AG10803 (cell line): ENCODE results near the gene GNAS.

Source experiments
- DNase-seq: peaks from one replicate; pipeline ENCODE4 v3.0.0; 2010; ENCODE audit warnings: low read depth
- H3K4me3 ChIP-seq: 2 replicates; pipeline ENCODE4 v1.5.1; 2011; ENCODE audit warnings: mild to moderate bottlenecking, low read length, control low read depth
- CTCF ChIP-seq: conservative IDR thresholded peaks from 2 replicates; pipeline ENCODE4 v1.5.1; 2011; ENCODE audit warnings: mild to moderate bottlenecking, low read length, control low read depth, inconsistent platforms

GNAS gene

GRCh38 chr20:58910473-58910872, 58.0 kb downstream of the GNAS start:
- no peak for DNase-seq
- H3K4me3 ChIP-seq: no peak overlapping the region
- TF ChIP-seq CTCF: no peak

- TF ChIP-seq CTCF: no peak
- DNase-seq: no peak
- no peak overlapping the region for H3K4me3 ChIP-seq
Observed at GRCh38 chr20:58911309-58911708, 58.8 kb downstream of the GNAS start.

- no peak for DNase-seq
- no peak for TF ChIP-seq CTCF
- H3K4me3 ChIP-seq: no peak overlapping the region
Observed at GRCh38 chr20:58911970-58912369, 59.5 kb downstream of the GNAS start.

- TF ChIP-seq CTCF: no peak
- DNase-seq: no peak
- H3K4me3 ChIP-seq: no peak overlapping the region
Observed at GRCh38 chr20:58913079-58913478, 60.6 kb downstream of the GNAS start.

GRCh38 chr20:58918621-58919020, 66.1 kb downstream of the GNAS start:
- no peak overlapping the region for H3K4me3 ChIP-seq
- DNase-seq: no peak
- no peak for TF ChIP-seq CTCF

GRCh38 chr20:58921564-58921963, 69.0 kb downstream of the GNAS start:
- no peak for TF ChIP-seq CTCF
- H3K4me3 ChIP-seq: no peak overlapping the region
- no peak for DNase-seq

GRCh38 chr20:58922036-58922435, 69.5 kb downstream of the GNAS start:
- TF ChIP-seq CTCF: no peak
- no peak for DNase-seq
- H3K4me3 ChIP-seq: no peak overlapping the region
